GM21367 (cell line): ENCODE results near the gene IL1RAPL2.
"Not testable (repeated sequence)": the region's sequence is repeated elsewhere in the genome, so short reads cannot be mapped to it uniquely, and the experiment has no call there.

ENCODE experiments used
- ATAC-seq: cut with Tn5 transposase; IDR thresholded peaks from one replicate; pipeline ENCODE4 v1.9.1; 2021; ENCODE audit not compliant: unreplicated experiment

The IL1RAPL2 gene

DNA sequence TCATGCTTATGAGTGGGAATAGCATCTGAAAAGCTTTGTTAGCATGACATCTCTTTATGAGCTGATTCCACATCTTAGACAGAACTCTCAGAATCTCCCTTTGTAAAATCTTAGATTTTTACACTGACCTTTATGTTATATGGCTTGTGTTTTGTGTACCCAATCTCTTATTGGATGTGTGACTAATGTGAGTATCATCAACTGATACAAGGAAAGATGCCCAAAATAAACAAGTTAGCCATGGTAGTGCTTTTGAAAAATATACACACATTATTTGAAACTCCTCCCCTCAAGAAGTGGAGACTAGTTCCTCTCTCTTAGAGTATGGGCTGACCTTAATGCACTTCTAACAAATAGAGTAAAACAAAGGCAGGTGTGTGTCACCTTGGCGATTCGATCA lies 1096.2 kb downstream of the IL1RAPL2 start:
- ATAC-seq: no peak

DNA sequence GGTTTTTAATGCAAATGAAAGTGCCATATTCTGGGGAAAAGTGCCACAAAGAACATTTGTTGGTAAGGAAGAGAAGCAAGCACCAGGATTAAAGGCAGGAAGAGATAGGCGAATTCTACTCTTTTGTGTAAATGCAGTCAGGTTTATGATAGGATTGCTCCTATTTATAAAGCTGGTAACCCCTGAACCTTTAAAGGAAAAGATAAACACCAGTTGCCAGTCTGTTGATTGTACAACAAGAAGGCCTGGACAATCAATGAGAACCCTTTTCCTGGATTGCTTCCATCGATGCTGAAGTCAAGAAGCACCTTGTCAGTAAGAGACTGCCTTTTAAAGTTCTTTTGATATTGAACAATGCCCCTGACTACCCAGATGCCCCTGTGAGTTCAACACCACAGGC lies 1098.2 kb downstream of the IL1RAPL2 start:
- no peak for ATAC-seq

DNA sequence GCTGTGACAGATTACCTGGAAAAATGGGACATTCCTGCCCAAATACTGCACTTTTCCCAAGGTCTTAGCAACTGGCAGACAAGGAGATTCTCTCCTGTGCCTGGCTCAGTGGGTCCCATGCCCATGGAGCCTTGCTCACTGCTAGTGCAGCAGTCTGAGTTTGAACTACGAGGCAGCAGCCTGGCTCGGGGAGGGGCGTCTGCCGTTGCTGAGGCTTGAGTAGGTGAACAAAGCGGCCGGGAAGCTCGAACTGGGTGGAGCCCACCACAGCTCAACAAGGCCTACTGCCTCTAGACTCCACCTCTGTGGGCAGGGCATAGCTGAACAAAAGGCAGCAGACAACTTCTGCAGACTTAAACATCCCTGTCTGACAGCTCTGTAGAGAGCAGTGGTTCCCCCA lies 1118.3 kb downstream of the IL1RAPL2 start:
- not testable (repeated sequence) for ATAC-seq

DNA sequence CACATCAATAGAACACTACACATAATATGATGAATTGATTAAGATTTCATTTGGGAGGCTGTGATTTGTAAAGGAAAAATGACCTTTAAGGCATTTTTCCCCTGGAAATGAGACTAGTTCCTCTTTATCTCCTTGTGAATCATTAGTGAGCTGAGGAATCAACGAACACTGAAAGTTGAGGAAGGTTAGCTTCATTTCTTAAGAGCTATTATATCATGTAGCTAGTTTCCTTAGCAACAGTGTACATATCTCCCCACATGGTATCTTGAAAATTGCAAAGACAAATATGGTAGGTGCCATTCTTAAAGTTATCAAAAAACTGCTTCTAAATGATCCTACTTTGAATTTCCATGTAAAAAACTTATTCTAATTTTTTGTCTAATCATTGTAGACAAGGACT lies 1128.8 kb downstream of the IL1RAPL2 start:
- no peak for ATAC-seq

DNA sequence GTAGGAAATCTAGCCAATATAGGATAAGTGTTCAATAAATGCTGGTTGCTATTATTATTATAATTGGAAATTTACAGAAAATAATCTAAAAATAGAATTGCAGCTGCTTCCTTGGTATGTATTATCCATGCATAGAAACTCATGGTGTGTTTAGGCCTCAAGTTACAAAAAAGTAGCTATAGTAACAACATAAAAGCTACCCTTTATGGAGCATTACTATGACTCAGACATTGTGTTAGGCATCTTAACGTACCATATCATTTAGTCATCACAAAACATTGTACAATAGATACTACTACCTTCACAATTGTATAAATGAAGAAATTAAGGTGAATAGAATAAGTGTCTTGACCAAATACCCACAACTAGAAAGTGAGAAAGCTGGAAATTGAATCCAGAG lies 1129.5 kb downstream of the IL1RAPL2 start:
- no peak for ATAC-seq

DNA sequence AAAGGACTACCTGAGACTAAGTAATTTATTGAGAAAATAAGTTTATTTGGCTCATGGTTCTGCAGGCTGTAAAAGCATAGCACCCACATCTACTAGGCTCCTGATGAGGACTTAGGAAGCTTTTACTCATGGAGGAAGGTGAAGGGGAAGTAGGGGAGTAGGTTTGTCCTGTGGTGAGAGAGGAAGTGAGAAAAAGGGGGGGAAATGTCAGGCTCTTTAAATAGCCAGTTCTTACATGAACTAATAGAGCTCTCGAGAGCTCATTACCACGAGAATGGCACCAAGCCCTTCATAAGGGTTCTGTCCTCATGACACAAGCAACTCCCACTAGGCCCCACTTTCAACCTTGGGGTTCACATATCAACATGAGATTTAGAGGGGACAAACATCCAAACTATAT lies 1130.9 kb downstream of the IL1RAPL2 start:
- no peak for ATAC-seq

DNA sequence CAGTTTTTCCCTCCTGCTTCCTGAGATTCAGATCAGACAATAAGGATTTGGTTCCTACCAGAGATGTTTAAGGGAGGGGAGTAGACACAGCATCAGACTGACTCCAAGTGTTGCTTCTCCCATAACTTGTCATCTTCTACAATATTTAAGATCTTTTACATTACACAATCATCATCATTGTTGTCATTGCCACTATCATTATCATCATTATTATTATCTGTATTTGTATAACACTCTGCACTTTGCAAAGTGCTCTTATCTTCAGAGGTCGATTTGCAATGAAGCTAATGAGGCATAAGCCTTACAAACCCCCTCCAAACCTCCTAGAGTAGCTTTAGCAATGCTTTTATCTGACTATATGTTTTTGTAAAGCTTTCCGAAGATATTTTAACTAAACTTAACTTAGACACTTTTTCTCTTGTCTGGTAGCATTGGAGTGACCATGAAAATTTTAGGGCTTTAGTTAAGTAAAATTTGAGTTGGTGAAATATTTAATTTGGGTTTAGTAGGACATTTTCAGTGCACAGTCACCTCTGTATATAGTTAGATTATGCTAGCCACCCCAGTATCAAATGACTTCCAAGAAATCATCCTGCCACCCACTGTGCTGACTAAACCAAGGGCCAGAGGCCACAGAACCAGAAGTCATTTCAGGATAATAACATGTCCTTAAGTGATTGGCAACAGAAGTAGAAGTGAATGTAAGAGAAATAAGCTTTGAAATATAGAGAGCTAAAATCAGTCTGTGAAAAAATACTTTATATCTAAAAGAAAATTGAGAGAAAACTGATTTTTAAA lies 1132.2 kb downstream of the IL1RAPL2 start:
- ATAC-seq: no peak

DNA sequence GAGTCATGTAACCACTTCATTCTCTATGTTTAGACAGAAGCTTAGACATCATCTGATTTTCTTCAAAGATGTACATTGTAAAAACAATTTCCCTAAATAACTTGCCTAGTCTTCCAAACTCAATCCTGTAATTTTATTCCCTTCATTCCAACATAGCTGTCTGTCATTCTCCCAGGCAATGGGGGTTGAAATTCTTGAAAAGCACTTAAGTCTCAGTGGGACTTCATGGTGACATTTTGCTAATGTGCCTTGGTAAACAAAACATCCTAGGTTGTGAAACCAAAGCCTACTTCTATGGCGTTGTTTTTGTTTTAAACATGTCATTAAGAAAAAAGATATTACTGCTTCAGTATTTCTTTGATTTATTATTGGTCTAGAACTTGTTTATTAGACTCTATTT lies 1134.3 kb downstream of the IL1RAPL2 start:
- no peak for ATAC-seq

DNA sequence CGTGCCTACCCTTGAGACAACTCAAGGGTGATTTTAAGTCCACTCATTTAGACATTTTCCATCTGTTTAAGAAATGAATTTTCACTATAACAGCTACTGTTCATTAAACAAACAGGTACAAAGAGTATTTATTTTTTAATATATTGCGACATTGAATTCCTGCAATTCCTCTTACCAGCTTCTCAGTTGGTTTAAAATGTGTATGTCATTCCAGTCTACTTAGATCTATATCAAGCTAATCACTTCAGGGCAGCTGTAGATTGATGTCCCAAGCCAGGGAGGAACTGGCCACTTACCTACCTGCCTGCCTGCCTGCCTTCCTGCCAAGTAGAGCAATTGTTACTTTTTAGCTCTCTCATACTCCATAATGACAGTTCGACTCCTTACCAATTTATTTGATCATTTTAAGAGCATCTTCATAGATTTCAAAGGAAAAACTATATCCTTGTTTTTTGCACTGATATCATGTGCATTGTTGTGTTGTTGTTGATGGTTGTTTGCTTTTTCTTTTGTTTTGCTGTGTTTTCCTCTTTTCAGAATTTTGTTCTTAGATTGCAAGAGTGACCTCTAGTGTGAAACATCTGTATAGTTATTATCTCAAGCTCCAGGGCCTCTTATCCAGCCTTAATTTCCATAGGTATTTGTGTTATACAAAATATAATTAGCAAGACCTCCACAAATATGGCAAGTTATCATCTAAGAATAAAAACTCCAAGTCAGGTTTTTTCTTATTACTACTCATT lies 1135.5 kb downstream of the IL1RAPL2 start:
- no peak for ATAC-seq

DNA sequence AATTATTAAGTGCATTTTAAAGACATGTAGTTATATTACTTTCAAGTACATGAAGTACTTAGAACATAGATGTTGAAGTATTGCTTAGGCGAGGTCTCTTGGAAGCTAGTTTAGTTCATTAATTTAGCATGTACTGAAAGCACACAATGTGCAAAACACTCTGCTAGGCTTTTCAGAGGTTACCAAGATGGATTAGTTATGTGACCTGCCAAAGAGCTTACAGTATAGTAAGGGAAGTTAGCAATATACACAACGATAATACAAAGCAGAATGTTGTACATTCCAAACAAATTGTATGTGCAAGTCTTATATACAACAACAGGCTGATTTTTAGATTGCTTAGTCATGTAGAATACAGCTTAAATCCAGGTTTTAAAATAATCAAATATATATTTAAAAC lies 1137.9 kb downstream of the IL1RAPL2 start:
- ATAC-seq: no peak

DNA sequence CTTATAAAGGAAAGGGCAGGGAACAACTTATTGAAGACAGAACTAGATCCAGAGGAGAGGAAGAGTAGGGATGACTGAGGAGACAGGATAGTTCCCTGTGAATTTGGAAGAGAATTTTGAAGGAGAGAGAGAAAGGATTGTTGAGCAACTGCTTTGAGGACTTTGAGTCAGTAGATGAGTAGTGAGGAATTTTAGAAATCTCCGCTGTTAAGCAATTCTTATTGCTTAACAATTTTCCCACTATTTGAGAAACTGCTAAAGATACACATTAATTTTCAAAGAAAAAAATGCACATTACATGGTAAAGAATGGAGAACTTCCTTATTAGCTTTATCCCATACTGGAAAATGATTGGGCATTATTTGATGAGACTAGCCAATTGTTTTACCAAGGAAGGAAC lies 1140.0 kb downstream of the IL1RAPL2 start:
- no peak for ATAC-seq

DNA sequence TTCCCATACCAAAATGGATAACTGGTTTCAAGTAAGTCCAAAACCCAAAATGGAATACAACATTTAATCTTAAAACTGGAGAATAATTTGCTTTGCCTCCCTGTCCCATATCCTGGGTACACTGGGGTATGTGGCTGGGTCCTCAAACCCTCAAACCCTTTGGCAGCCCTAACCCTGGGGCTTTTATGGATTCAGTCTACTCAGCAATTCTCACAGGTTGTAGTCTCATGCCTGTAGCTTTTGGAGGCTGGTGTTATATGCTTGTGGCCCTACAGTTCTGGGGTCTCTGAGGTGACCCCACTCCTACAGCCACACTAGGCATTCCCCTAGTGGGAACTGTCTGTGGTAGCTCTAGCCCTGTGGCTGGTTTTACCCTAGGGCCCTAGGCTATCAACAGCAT lies 1145.8 kb downstream of the IL1RAPL2 start:
- ATAC-seq: no peak

DNA sequence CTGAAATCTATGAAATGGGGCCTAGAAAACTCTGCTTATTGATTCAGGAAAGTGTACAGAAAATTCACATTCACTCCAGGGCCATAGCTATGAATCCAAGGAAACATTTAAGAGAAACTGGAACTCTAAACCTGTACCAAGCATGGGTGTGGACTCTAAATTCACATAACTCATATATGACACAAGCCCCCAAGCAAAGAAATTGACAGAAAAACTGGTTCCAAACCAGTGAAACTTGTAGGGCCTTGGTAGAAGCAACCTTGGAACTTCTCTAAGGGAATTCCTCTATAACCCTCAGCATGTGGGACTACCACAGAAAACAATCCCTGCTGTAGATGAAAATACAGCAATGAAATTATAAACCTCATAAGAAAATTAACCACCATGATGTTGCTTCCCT lies 1149.7 kb downstream of the IL1RAPL2 start:
- ATAC-seq: no peak

DNA sequence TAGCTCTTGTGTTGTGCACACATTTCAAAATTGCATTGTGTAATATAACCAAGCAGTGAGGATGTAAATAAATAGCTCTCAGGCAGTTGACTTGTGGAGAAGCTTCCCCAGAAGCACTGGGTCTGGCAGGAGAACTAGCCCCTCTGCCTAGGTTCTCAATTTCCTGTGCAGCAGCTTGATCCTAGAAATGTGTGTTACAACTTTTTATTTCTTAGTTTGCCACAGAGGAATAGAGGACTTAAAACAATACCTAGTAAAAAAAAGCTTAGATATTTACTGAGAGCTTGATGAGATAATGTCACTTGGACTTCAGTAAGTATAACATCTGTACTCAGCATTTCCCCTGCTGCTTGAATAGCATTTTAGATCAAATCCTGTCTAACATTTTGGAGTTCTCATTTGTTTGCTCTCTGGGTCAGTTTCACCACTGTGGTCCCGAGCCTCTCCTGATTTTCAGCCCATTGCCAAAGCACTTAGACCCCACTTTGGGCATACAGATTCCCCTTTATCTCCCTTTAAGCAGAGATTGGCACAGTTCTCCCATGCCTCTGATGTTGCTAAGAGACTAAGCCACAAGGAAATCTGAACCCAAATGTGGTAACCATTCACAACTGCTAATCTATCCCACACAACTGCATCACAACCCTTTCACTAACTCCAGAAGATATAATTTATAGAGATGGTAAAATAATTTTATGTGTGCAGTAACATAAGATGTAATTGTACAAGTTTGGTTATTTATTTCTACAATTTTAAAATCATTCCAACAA lies 1158.2 kb downstream of the IL1RAPL2 start:
- ATAC-seq: no peak

DNA sequence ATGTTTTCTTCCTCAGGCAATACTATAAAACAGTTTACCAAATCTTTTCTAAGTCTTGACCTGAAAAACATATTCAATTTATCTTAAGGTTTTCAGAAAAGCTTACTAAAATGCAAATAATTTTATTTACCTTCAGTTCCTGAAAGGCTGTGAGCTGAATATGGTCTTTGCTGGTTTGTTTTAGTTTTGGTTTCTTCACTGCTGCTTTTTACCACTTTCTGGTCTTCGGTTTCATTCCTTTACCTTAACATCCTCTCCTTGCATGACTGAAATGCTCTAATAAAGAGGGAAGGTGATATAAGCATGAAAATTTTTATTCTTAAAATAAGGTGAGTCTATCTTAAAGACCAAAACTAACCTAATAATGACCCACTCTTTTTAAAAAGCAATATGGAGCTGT lies 1159.2 kb downstream of the IL1RAPL2 start:
- no peak for ATAC-seq

DNA sequence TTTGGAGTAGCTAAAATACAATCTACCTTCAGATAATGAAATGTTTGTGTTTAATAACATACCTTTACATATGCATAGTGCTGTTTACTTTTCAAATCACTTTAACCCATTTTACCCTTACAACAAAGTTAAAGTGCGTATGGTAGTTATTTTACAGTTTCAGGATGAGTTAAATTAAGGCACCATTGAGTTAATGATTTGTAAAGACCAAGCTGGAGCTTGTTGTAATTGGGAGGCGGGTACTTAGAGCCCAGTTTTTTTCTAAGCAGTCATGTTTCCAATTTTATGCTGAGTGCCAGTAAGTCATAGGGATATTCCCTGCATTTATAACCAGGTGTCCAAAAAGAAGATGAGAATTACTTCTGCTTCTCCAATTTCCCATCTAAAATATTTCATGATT lies 1172.2 kb downstream of the IL1RAPL2 start:
- no peak for ATAC-seq

DNA sequence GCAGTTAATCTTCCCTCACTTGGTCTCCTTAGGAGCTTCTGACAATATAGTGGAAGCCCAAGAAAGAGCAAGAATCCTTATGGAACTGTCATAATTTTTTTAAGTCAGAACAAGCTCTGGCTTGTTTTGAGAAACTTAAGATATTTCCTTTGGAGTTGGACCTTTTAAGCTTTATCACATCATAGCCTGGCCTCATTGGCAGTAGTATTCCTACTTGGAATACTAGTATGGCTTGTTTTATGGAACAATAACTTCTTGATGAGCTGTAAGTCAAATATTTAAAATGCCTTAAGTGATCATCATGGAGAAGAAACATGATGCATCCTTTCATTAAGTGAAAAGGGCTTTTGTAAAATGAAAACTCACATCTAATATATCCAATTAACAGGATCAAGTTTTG lies 1178.3 kb downstream of the IL1RAPL2 start:
- ATAC-seq: no peak

DNA sequence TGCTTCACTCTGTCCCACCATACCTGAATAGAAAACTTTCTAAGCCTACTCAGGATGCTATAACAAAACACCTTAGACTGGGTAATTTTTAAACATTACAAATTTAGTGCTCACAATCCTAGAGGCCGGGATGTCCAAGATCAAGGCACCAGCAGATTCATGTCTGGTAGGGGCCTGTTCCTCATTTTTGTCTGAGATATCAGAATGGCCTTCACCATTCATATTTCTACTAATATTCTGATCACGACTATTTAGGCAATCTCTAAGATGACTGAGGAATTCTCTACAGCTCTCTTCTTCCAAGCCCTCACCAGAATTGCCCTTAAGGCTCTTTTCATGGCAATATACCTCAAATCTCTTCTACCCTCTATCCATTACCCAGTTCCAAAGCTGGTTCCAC lies 1178.9 kb downstream of the IL1RAPL2 start:
- ATAC-seq: no peak

DNA sequence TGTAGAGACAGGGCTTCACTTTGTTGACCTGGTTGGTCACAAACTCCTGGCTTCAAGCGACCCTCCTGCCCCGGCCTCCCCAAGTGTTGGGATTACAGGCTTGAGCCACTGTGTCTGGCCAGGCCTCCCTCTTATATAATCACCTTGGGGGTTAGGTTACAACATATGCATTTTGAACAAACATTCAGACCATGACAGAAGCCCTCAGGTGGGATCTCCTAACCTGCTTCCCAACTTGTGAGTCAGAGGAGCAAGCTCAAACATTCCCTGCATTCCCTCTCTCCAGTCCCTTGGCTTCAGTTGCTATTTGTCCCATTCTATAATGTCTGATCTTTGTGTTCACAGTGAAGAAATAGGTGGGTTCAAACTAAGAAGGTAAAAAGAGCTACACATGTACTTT lies 1179.9 kb downstream of the IL1RAPL2 start:
- ATAC-seq: no peak

DNA sequence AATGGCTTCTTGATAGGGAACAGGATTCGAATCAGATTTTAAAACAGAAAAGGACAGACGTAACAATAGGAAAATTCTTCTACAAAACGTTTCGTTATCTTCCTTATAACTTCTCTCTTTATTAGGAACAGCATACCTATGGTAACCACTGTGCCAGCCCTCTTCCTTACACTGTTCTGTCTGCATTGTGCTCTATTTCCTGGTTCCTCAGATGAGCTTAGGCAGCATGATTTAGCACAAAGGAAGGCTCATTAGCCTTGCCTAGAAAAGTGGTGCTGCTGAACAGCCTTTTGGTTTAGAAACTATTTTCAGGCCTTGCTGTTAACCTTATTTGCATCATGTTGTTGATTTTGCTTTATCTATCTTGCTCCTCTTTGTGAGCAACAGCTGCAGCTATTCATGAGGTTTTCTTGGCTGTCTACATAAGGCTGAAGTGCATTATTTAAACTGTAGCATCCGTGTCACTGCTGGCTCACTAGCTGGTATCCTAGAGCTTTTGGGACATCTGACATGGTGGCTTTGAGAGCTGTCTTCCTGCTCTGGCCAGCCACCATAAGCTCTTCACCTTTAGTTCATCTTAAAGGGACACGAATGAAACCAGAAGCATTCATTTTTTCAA lies 1186.4 kb downstream of the IL1RAPL2 start:
- no peak for ATAC-seq

DNA sequence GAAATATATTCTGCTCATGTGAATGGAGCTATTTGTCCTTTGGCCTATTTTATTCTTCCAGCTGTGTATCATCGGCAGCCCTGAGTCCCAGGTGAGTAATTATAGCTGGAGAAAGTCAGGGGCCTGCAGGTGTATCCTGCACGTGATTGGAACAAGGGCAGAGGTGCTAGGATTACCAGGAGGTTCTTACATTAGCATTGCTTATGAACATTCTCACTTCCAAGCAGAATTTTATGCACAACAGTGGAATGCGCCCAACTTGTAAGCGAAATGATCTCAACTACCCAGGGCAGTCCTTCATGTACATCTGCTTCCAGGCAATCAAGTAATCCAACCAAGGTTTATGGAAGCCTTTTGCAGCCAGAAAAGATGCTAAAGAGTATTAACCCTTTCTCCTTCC lies 1187.4 kb downstream of the IL1RAPL2 start:
- ATAC-seq: no peak
